SK-N-SH (cell line): Measurements from ENCODE around the gene SLC30A2. TPM values are rescaled to one million over a fixed set of nuclear protein-coding genes. Genes with fewer than 3 reads are reported as not detected.

Experiments
- CTCF ChIA-PET: fragments of 300-600, 350-600 bp; formaldehyde crosslinking; extraction: SDS; loops from one replicate; lab custom pipeline; 2021; lab: Yijun Ruan, JAX
- POLR2A ChIA-PET: fragments of 350-600 bp; sonication (Branson Sonifier 250); formaldehyde crosslinking; extraction: SDS; loops from one replicate; lab custom pipeline; 2020; ENCODE audit warnings: antibody characterized with exemption, inconsistent platforms; lab: Yijun Ruan, JAX
- DNase-seq: peaks from one replicate; pipeline ENCODE4 v3.0.0; 2012
- H2AFZ ChIP-seq: fragments of 200-600 bp; sonication (generic); 2 replicates; pipeline ENCODE4 v1.8.1; 2016; ENCODE audit warnings: antibody characterized with exemption, mild to moderate bottlenecking, low read depth
- H3F3A ChIP-seq: fragments of 200-600 bp; sonication (generic); replicated peaks from 2 replicates; pipeline ENCODE3; 2016; ENCODE audit warnings: antibody characterized with exemption, mild to moderate bottlenecking; ENCODE audit not compliant: insufficient read depth
- H3K27ac ChIP-seq, 2 experiments: fragments of 200-500 bp in 1 of 2; fragments of 200-600 bp in 1 of 2; sonication (Bioruptor generic) in 1 of 2; sonication (generic), shearing (Covaris generic) in 1 of 2; 2 replicates each; pipeline versions ENCODE4 v1.5.1 to v1.6.1; 2014 to 2016; ENCODE audit warnings: low read depth in 2 of 2, inconsistent platforms in 1 of 2, low read length in 1 of 2, mild to moderate bottlenecking in 1 of 2, mixed read lengths in 1 of 2
- H3K27me3 ChIP-seq: fragments of 200-600 bp; sonication (generic), shearing (Covaris generic); 2 replicates; pipeline ENCODE4 v1.6.1; 2016; ENCODE audit warnings: mixed run types; ENCODE audit not compliant: insufficient read depth
- H3K36me3 ChIP-seq, 2 experiments: fragments of 200-500 bp in 1 of 2; fragments of 200-600 bp in 1 of 2; sonication (Bioruptor generic) in 1 of 2; sonication (generic) in 1 of 2; replicated peaks in 1 of 2; 2 replicates each; pipeline versions ENCODE3 to v1.5.1; 2014 to 2016; ENCODE audit warnings: low read length in 1 of 2, mild to moderate bottlenecking in 1 of 2; ENCODE audit not compliant: insufficient read depth in 2 of 2, control insufficient read depth in 1 of 2
- H3K4me1 ChIP-seq, 2 experiments: fragments of 200-500 bp in 1 of 2; fragments of 200-600 bp in 1 of 2; sonication (Bioruptor generic) in 1 of 2; sonication (generic), shearing (Covaris generic) in 1 of 2; 2 replicates each; pipeline versions ENCODE4 v1.5.1 to v1.6.1; 2014 to 2016; ENCODE audit warnings: low read depth in 1 of 2, low read length in 1 of 2, mixed run types in 1 of 2; ENCODE audit not compliant: insufficient read depth in 2 of 2, control insufficient read depth in 1 of 2
- H3K4me2 ChIP-seq: fragments of 200-600 bp; sonication (generic), shearing (Covaris generic); 2 replicates; pipeline ENCODE4 v1.6.1; 2017; ENCODE audit warnings: mixed run types
- H3K4me3 ChIP-seq, 2 experiments: fragments of 200-500 bp in 1 of 2; fragments of 200-600 bp in 1 of 2; sonication (Bioruptor generic) in 1 of 2; sonication (generic), shearing (Covaris generic) in 1 of 2; 2 replicates each; pipeline versions ENCODE4 v1.5.1 to v1.8.1; 2014 to 2016; ENCODE audit warnings: low read depth in 2 of 2, inconsistent platforms in 1 of 2, low read length in 1 of 2, mild to moderate bottlenecking in 1 of 2, mixed read lengths in 1 of 2, moderate library complexity in 1 of 2
- H3K79me2 ChIP-seq: fragments of 200-600 bp; sonication (generic); 2 replicates; pipeline ENCODE4 v1.8.1; 2017; ENCODE audit warnings: mild to moderate bottlenecking; ENCODE audit not compliant: insufficient read depth
- H3K9ac ChIP-seq: fragments of 200-600 bp; sonication (generic); 2 replicates; pipeline ENCODE4 v1.6.1; 2017; ENCODE audit warnings: mixed run types
- H3K9me2 ChIP-seq: fragments of 200-600 bp; sonication (generic); 2 replicates; pipeline ENCODE4 v1.6.1; 2017; ENCODE audit warnings: mixed run types
- H3K9me3 ChIP-seq: fragments of 200-600 bp; sonication (generic); 2 replicates; pipeline ENCODE4 v1.6.1; 2017; ENCODE audit warnings: mixed run types, mild to moderate bottlenecking, moderate library complexity
- H4K20me1 ChIP-seq: fragments of 200-600 bp; sonication (generic); 2 replicates; pipeline ENCODE4 v1.6.1; 2017; ENCODE audit warnings: mild to moderate bottlenecking, mixed run types; ENCODE audit not compliant: insufficient read depth
- FOXJ3 ChIP-seq: sonication (generic); formaldehyde crosslinking; IDR thresholded peaks from 2 replicates; pipeline ENCODE4 v1.5.1; 2020; ENCODE audit warnings: mild to moderate bottlenecking, missing genetic modification reagents
- IRF3 ChIP-seq: fragments of 150-350 bp; IDR thresholded peaks from 2 replicates; pipeline ENCODE4 v1.6.1; 2016; ENCODE audit warnings: mild to moderate bottlenecking, low read depth, low read length
- JUND ChIP-seq: IDR thresholded peaks from 2 replicates; pipeline ENCODE4 v1.4.0; 2012
- MEF2A ChIP-seq: IDR thresholded peaks from 2 replicates; pipeline ENCODE4 v1.4.0; 2012; ENCODE audit warnings: low read depth, borderline replicate concordance
- NRF1 ChIP-seq: IDR thresholded peaks from 2 replicates; pipeline ENCODE4 v1.6.1; 2012; ENCODE audit warnings: low read depth, mild to moderate bottlenecking, low read length
- RCOR1 ChIP-seq: fragments of 150-350 bp; IDR thresholded peaks from 2 replicates; pipeline ENCODE4 v1.6.1; 2017; ENCODE audit warnings: antibody characterized with exemption, low read length
- SIN3A ChIP-seq: IDR thresholded peaks from 2 replicates; pipeline ENCODE4 v1.6.1; 2012; ENCODE audit warnings: low read depth, mild to moderate bottlenecking, low read length, moderate library complexity, borderline replicate concordance
- ZBTB33 ChIP-seq: IDR thresholded peaks from 2 replicates; pipeline ENCODE4 v1.4.0; 2012; ENCODE audit warnings: low read depth, borderline replicate concordance
- WGBS: methylation state at CpG from one replicate; pipeline ENCODE4 v1.1.6; 2017; ENCODE audit warnings: low lambda C conversion rate; 5-methylcytosine and 5-hydroxymethylcytosine counted together
- polyA plus RNA-seq, 3 experiments: library from polyadenylated mRNA; depleted of rRNA; stranded (reverse); fragments of >200 nt; gene quantifications; 2 replicates each; pipeline ENCODE4 v1.2.3, GENCODE V29; 2012

The SLC30A2 gene
- polyA plus RNA-seq, 1 of the 3 experiments (the other 2 are of a cell fraction) = not detected

- H3K9me3 ChIP-seq = no peaks in the 10 kb centered on the region
- H3K79me2 ChIP-seq = no peaks in the 10 kb centered on the region
- no peak overlapping the region for H3K4me2 ChIP-seq
- no peak overlapping the region for H3K9ac ChIP-seq
- H3K4me1 ChIP-seq = no peaks in the 10 kb centered on the region; a peak in 1 of 4 replicates
- H3K36me3 ChIP-seq = no peaks in the 10 kb centered on the region
- no peak overlapping the region for H2AFZ ChIP-seq
- WGBS = 37% methylated on average over 16 of the region's 29 CpGs
- POLR2A ChIA-PET = no interaction called here
- H3K4me3 ChIP-seq = no peak overlapping the region
- H3K27ac ChIP-seq = no peak overlapping the region
- TF ChIP-seq NRF1 (no peak), ZBTB33 (no peak), IRF3 (no peak)
- TF ChIP-seq, all 33 proteins: peak for 0
- H4K20me1 ChIP-seq = no peaks in the 10 kb centered on the region
- H3K27me3 ChIP-seq = peaks cover 72% of the 10 kb centered on the region
- DNase-seq = peak; percentile 52
- H3F3A ChIP-seq = no peaks in the 10 kb centered on the region
- no peaks in the 10 kb centered on the region for H3K9me2 ChIP-seq
- CTCF ChIA-PET = interaction anchor here (0.6 to 4.1 kb wide), 9 partner anchors 9 to 241 kb away, joined by 3 to 19 read pairs (median 3); partner anchors contain the start of gene ZNF593
Observed at GRCh38 chr1:26044971-26045721, 772 bp downstream of the SLC30A2 start.

- Histone ChIP-seq H3K79me2 (no peaks in the 10 kb centered on the region), H3K9ac (no peak overlapping the region), H3F3A (no peaks in the 10 kb centered on the region), H3K27ac (no peak overlapping the region), H3K9me3 (no peaks in the 10 kb centered on the region), H3K27me3 (peaks cover 72% of the 10 kb centered on the region), H3K4me1 (no peaks in the 10 kb centered on the region; a peak in 1 of 4 replicates), H4K20me1 (no peaks in the 10 kb centered on the region), H3K36me3 (no peaks in the 10 kb centered on the region), H2AFZ (no peak overlapping the region), H3K4me3 (no peak overlapping the region), H3K9me2 (no peaks in the 10 kb centered on the region), H3K4me2 (no peak overlapping the region)
- no peak for DNase-seq
- ChIA-PET CTCF (interaction anchor here (0.6 to 4.1 kb wide), 9 partner anchors 8 to 241 kb away, joined by 3 to 19 read pairs (median 3); no protein-coding TSS in a partner anchor), POLR2A (no interaction called here)
- WGBS = 66% methylated on average over 3 of the region's 3 CpGs
- TF ChIP-seq FOXJ3 (CRISPR knock-in tag) (no peak), JUND (no peak), MEF2A (no peak), SIN3A (no peak), NRF1 (no peak), RCOR1 (no peak)
Observed at GRCh38 chr1:26044414-26044813, 1.5 kb downstream of the SLC30A2 start.
